Loucy (cell line): ENCODE data around the gene ARPC4.

Source experiments
- H2AFZ ChIP-seq: fragments of 200-600 bp; sonication (generic); 2 replicates; pipeline ENCODE4 v1.6.0; 2016; ENCODE audit warnings: antibody characterized with exemption, mild to moderate bottlenecking, low read length, moderate library complexity
- H3F3A ChIP-seq: fragments of 200-600 bp; 2 replicates; pipeline ENCODE4 v1.6.0; 2016; ENCODE audit warnings: antibody characterized with exemption, low read depth, mild to moderate bottlenecking
- H3K27me3 ChIP-seq: fragments of 200-600 bp; sonication (generic); 2 replicates; pipeline ENCODE4 v1.6.1; 2014; ENCODE audit warnings: low read length, mild to moderate bottlenecking; ENCODE audit not compliant: insufficient read depth, poor library complexity, severe bottlenecking
- H3K36me3 ChIP-seq: fragments of 200-600 bp; sonication (generic); 2 replicates; pipeline ENCODE4 v1.6.1; 2016; ENCODE audit warnings: low read length; ENCODE audit not compliant: insufficient read depth
- H3K4me1 ChIP-seq: fragments of 200-600 bp; sonication (generic); 2 replicates; pipeline ENCODE4 v1.5.1; 2014; ENCODE audit warnings: low read length, mild to moderate bottlenecking; ENCODE audit not compliant: insufficient read depth, poor library complexity, severe bottlenecking
- H3K4me2 ChIP-seq: fragments of 200-600 bp; sonication (generic); 2 replicates; pipeline ENCODE4 v1.6.0; 2014; ENCODE audit warnings: antibody characterized with exemption, low read length, low read depth, mild to moderate bottlenecking; ENCODE audit not compliant: poor library complexity, severe bottlenecking
- H3K4me3 ChIP-seq: fragments of 200-600 bp; sonication (generic); 2 replicates; pipeline ENCODE4 v1.5.1; 2014; ENCODE audit warnings: low read length, mild to moderate bottlenecking, mixed read lengths; ENCODE audit not compliant: poor library complexity, severe bottlenecking
- H3K79me2 ChIP-seq: fragments of 200-600 bp; sonication (generic); 2 replicates; pipeline ENCODE4 v1.6.1; 2014; ENCODE audit warnings: low read length; ENCODE audit not compliant: insufficient read depth
- H3K9ac ChIP-seq: fragments of 200-600 bp; sonication (generic); 2 replicates; pipeline ENCODE4 v1.6.0; 2014; ENCODE audit warnings: mild to moderate bottlenecking, low read depth, low read length, moderate library complexity; ENCODE audit not compliant: poor library complexity, severe bottlenecking
- H3K9me2 ChIP-seq: fragments of 200-600 bp; sonication (generic); replicated peaks from 2 replicates; pipeline ENCODE4 v1.6.1; 2016; ENCODE audit warnings: low read depth, low read length, mixed read lengths
- H3K9me3 ChIP-seq: fragments of 200-600 bp; sonication (generic); 2 replicates; pipeline ENCODE4 v1.6.1; 2014; ENCODE audit warnings: mild to moderate bottlenecking, antibody characterized with exemption, low read length, low read depth; ENCODE audit not compliant: insufficient read depth
- H4K20me1 ChIP-seq: fragments of 200-600 bp; sonication (generic); 2 replicates; pipeline ENCODE4 v1.6.0; 2014; ENCODE audit warnings: antibody characterized with exemption, low read length, mild to moderate bottlenecking; ENCODE audit not compliant: insufficient read depth, poor library complexity, severe bottlenecking
- EZH2phosphoT487 ChIP-seq: fragments of 200-600 bp; IDR thresholded peaks from 2 replicates; pipeline ENCODE4 v1.6.1; 2018; ENCODE audit warnings: antibody characterized with exemption, mild to moderate bottlenecking, moderate library complexity, borderline replicate concordance
- TF ChIP-seq, protein P1 (sequence below): fragments of 200-600 bp; sonication (generic); conservative IDR thresholded peaks from 2 replicates; pipeline ENCODE4 v1.5.1; 2014; ENCODE audit warnings: mild to moderate bottlenecking, antibody characterized with exemption, low read length

ARPC4 gene

DNA sequence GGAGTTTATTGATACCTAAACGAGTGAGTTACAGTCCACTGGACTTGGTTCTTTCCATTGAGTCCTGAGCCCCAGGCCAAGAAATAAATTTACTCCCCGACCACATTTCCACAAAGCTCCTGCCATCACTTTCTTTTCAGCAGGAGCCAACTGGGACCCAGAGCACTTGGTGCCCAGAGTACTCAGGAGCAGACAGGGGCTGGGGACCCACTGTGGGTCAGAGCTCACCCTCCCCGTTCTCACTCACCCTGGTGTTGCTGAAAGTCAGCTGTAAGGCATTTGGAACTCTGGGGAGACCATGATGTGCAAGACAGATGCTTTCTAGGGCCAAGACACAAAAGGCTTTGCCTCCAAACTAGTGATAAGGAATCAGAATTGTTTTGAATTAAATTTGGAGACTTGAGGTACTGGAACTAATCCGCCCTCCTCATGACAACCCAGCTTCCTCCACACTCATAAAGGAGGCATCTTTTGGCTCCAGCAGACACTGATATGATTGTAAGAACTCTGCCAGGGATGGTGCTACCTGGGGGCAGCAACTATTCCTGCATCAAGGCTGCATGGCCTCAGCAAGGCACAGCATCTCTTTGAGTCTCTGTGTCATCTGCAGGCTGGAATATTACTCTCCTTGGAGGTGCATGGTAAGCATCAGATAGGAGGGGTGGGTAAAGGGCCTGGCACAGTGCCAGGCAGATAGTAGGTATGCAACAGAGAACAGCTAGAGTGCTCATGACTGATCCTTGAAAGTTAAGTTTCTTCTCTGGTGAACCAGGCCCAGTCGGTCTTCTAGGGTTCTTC, 15.8 kb upstream of the ARPC4 start:
- H3K4me1 ChIP-seq = peaks cover 53% of the 10 kb centered on the region
- no peak overlapping the region for H3K4me3 ChIP-seq
- H2AFZ ChIP-seq = no peak overlapping the region
- H3K79me2 ChIP-seq = peaks cover 2% of the 10 kb centered on the region; the same call in 1 of the 2 replicates
- H3K36me3 ChIP-seq = no peaks in the 10 kb centered on the region
- no peaks in the 10 kb centered on the region for H3K9me3 ChIP-seq
- peaks cover 13% of the 10 kb centered on the region for H3F3A ChIP-seq
- H3K9ac ChIP-seq = no peak overlapping the region
- no peaks in the 10 kb centered on the region for H3K9me2 ChIP-seq
- no peak overlapping the region for H3K4me2 ChIP-seq
- no peaks in the 10 kb centered on the region for H3K27me3 ChIP-seq
- TF ChIP-seq, protein P1, sequence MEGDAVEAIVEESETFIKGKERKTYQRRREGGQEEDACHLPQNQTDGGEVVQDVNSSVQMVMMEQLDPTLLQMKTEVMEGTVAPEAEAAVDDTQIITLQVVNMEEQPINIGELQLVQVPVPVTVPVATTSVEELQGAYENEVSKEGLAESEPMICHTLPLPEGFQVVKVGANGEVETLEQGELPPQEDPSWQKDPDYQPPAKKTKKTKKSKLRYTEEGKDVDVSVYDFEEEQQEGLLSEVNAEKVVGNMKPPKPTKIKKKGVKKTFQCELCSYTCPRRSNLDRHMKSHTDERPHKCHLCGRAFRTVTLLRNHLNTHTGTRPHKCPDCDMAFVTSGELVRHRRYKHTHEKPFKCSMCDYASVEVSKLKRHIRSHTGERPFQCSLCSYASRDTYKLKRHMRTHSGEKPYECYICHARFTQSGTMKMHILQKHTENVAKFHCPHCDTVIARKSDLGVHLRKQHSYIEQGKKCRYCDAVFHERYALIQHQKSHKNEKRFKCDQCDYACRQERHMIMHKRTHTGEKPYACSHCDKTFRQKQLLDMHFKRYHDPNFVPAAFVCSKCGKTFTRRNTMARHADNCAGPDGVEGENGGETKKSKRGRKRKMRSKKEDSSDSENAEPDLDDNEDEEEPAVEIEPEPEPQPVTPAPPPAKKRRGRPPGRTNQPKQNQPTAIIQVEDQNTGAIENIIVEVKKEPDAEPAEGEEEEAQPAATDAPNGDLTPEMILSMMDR = no peak
- no peak for TF ChIP-seq EZH2phosphoT487
- H4K20me1 ChIP-seq = no peaks in the 10 kb centered on the region

DNA sequence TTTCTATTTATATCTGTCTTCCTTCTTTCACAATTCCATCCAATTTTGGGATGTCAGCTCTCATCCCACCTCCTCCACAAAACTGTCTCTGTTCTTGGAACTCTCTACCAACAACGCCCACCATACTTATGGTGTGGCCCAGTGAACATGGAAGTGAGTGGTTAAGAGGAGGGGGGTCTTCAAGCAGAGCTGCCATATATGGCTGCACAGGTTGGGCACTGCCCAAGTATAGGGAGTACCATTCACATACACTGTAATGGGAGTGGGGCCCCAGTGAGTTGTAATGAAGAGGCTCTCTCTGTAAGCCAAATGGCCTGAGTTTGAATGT, 15.2 kb upstream of the ARPC4 start:
- no peaks in the 10 kb centered on the region for H3K9me2 ChIP-seq
- no peaks in the 10 kb centered on the region for H3K9me3 ChIP-seq
- H3K4me1 ChIP-seq = peaks cover 59% of the 10 kb centered on the region

DNA sequence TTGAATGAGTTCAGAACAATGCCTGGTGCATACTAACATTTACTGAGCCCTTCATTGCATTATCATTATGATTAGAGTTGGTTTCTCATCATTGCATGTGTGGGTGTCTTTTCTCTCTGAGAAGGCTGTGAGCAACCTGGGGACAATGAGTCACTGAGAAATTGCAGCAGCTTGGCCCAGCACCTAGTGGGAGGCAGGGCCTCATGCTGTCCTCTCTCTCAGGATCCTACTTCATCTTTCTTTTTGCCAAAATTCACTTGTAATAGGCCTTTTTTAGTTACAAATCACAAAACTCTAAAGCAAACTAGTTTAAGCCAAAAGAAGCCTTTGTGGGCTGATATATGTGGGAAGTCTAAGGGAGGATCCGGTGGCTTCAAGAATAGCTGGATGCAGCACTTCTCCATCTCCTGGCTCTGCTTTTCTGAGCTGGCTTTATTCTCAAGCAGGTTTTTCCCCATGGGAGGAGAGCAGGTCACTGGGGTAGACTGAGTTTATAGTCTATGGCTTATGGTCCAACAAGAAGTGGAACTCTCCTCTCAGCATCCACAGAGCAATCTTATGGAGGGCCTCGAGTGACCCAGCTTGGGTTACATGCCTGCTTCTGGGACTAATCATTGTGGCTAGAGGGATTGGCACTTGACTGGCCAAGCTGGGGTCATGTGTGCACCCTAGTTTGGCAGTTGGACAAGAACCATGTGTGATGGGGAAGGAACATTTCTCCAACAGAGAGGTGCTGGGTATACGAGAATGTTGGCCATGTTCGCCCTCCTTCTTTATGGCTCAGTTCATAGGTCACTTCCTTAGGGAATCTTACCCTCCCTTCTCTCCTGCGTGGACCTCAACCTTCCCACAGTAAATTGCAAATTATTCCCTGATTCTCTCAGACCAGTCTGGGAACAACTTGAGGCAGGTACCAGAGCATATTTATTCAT, 14.5 kb upstream of the ARPC4 start:
- Histone ChIP-seq H3K4me3 (peak overlapping the region; percentile 61), H3K9me3 (no peaks in the 10 kb centered on the region), H2AFZ (no peak overlapping the region), H3K4me1 (peaks cover 60% of the 10 kb centered on the region), H3K9ac (peak overlapping the region; percentile 75), H4K20me1 (no peaks in the 10 kb centered on the region), H3K27me3 (no peaks in the 10 kb centered on the region), H3K36me3 (no peaks in the 10 kb centered on the region), H3K79me2 (peaks cover 4% of the 10 kb centered on the region; the same call in 1 of the 2 replicates), H3K9me2 (no peaks in the 10 kb centered on the region), H3F3A (peaks cover 13% of the 10 kb centered on the region), H3K4me2 (peak overlapping the region; percentile 92)
- TF ChIP-seq, protein P1 = no peak
- no peak for TF ChIP-seq EZH2phosphoT487

More for the DNA sequence above, 15.2 kb upstream of the ARPC4 start:
- peaks cover 13% of the 10 kb centered on the region for H3F3A ChIP-seq
- H3K79me2 ChIP-seq = peaks cover 4% of the 10 kb centered on the region; the same call in 1 of the 2 replicates
- no peak overlapping the region for H3K9ac ChIP-seq
- no peaks in the 10 kb centered on the region for H3K27me3 ChIP-seq
- H3K4me3 ChIP-seq = no peak overlapping the region
- no peak overlapping the region for H2AFZ ChIP-seq
- no peaks in the 10 kb centered on the region for H4K20me1 ChIP-seq
- H3K4me2 ChIP-seq = peak overlapping the region; percentile 92
- TF ChIP-seq, protein P1 = no peak
- no peak for TF ChIP-seq EZH2phosphoT487
- H3K36me3 ChIP-seq = no peaks in the 10 kb centered on the region
